MM.1S (cell line): ENCODE results near the gene MYH11.

ENCODE experiments used
- EZH2 ChIP-seq: fragments of 300-600 bp; sonication (generic); optimal IDR thresholded peaks from 2 replicates; pipeline ENCODE3; 2017; ENCODE audit warnings: low read depth, mild to moderate bottlenecking, antibody characterized with exemption, low read length, mixed read lengths
- EZH2phosphoT487 ChIP-seq: fragments of 300-600 bp; sonication (generic); IDR thresholded peaks from 2 replicates; pipeline ENCODE4 v1.6.1; 2018; ENCODE audit warnings: antibody characterized with exemption, low read length
- TF ChIP-seq, protein P1 (sequence below): fragments of 300-600 bp; sonication (generic); IDR thresholded peaks from 2 replicates; pipeline ENCODE4 v1.5.1; 2016; ENCODE audit warnings: antibody characterized with exemption, low read length, mixed read lengths

DNA sequence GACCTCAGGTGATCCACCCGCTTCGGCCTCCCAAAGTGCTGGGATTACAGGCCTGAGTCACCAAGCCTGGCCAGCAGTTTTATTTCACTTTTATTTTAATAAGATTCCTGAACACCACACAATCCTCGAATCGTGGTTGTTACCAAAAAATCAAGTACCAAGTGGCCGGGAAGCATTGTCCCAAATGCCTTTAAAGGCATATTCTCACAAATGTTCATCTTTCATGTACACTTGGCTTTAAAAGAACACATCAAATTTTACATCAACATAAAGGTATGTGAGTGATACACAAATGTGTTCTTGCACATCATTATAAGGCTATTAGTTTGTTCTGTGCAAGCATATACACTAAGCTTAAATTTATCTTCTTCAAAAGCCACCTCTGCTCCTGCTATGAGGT is 8.1 kb upstream of the MYH11 start:
- TF ChIP-seq, protein P1, sequence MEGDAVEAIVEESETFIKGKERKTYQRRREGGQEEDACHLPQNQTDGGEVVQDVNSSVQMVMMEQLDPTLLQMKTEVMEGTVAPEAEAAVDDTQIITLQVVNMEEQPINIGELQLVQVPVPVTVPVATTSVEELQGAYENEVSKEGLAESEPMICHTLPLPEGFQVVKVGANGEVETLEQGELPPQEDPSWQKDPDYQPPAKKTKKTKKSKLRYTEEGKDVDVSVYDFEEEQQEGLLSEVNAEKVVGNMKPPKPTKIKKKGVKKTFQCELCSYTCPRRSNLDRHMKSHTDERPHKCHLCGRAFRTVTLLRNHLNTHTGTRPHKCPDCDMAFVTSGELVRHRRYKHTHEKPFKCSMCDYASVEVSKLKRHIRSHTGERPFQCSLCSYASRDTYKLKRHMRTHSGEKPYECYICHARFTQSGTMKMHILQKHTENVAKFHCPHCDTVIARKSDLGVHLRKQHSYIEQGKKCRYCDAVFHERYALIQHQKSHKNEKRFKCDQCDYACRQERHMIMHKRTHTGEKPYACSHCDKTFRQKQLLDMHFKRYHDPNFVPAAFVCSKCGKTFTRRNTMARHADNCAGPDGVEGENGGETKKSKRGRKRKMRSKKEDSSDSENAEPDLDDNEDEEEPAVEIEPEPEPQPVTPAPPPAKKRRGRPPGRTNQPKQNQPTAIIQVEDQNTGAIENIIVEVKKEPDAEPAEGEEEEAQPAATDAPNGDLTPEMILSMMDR = no peak
- TF ChIP-seq EZH2phosphoT487 = no peak
- no peak for TF ChIP-seq EZH2
